ENCODE measurements around the gene F5.

F5 gene

DNA sequence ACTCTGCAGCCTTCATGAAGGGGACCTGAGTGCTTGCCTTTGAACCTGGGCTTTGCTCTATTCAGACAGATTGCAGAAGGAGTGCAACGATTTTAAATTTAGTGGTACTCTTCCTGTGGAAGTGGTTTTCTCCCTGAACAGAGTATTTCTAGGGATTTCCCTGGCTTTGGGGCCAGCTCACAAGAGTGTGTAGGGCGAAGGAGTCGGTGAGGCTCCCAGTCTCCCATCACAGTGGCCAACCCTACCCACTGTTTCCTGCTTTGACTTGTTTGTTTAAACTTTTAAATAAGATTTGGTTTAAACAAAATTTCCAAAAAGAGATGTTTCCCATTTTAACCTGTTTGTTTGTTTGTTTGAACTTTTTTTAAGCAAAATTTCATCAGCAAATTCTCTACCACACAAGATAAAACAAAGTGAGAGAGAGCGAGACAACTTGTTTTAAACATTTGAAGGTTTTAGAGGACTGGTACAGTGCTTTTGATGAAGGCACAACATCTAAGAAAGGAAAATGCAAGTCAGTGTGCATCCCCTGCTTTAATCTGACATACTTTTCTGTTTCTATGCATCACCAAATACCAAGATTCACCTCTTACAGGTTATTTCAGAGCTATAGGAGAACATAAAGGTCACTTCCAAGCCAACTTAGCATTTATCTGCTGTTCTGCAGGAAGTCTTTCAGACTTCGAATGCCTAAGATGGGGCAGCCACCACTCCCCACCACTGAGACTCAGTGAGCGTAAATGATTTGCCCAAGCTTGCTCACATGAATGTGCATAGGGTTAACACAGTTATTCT is 37.0 kb upstream of the F5 start:
- TF ChIP-seq, protein P1, sequence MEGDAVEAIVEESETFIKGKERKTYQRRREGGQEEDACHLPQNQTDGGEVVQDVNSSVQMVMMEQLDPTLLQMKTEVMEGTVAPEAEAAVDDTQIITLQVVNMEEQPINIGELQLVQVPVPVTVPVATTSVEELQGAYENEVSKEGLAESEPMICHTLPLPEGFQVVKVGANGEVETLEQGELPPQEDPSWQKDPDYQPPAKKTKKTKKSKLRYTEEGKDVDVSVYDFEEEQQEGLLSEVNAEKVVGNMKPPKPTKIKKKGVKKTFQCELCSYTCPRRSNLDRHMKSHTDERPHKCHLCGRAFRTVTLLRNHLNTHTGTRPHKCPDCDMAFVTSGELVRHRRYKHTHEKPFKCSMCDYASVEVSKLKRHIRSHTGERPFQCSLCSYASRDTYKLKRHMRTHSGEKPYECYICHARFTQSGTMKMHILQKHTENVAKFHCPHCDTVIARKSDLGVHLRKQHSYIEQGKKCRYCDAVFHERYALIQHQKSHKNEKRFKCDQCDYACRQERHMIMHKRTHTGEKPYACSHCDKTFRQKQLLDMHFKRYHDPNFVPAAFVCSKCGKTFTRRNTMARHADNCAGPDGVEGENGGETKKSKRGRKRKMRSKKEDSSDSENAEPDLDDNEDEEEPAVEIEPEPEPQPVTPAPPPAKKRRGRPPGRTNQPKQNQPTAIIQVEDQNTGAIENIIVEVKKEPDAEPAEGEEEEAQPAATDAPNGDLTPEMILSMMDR (conservative IDR thresholded peaks at IDR 0.05; ENCODE audit: low read length), result no peak
- H3K4me3 ChIP-seq (ENCODE audit: low read length), result no peak overlapping the region
- DNase-seq (ENCODE audit: low read depth), result no peak

GRCh38 chr1:169620565-169620964 is 34.3 kb upstream of the F5 start:
- no peak for DNase-seq (ENCODE audit: low read depth)
- TF ChIP-seq, protein P1 (conservative IDR thresholded peaks at IDR 0.05; ENCODE audit: low read length), result no peak
- H3K4me3 ChIP-seq (ENCODE audit: low read length), result no peak overlapping the region

- TF ChIP-seq, protein P1 (conservative IDR thresholded peaks at IDR 0.05; ENCODE audit: low read length), result no peak
- H3K4me3 ChIP-seq (ENCODE audit: low read length), result no peak overlapping the region
- DNase-seq (ENCODE audit: low read depth), result no peak
Observed at GRCh38 chr1:169618367-169618766, 32.1 kb upstream of the F5 start.

DNA sequence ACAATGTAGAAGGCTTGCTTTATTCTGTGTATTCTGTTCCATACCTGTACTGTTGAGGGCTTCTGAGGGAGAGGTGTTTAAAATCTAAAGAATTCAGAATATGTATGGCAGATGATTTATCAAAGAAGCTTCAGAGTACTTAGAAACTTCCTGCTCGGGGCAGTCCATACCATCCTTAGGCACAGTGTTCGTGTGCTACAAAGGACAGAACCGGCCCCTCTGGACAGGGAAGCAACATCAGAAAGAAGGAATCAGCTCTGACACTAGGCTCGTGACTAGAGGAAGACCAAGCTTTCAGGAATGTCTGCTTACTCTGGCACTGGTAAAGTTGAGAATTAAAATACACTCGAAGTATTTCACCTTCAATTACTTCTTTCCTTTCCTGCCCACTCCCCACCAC is 29.5 kb upstream of the F5 start:
- H3K4me3 ChIP-seq (ENCODE audit: low read length), result no peak overlapping the region
- no peak for DNase-seq (ENCODE audit: low read depth)
- TF ChIP-seq, protein P1 (conservative IDR thresholded peaks at IDR 0.05; ENCODE audit: low read length), result no peak

GRCh38 chr1:169610858-169611257 is 24.6 kb upstream of the F5 start:
- TF ChIP-seq, protein P1 (conservative IDR thresholded peaks at IDR 0.05; ENCODE audit: low read length), result no peak
- DNase-seq (ENCODE audit: low read depth), result no peak
- no peak overlapping the region for H3K4me3 ChIP-seq (ENCODE audit: low read length)

GRCh38 chr1:169610108-169610507 is 23.8 kb upstream of the F5 start:
- H3K4me3 ChIP-seq (ENCODE audit: low read length), result no peak overlapping the region
- DNase-seq (ENCODE audit: low read depth), result no peak
- TF ChIP-seq, protein P1 (conservative IDR thresholded peaks at IDR 0.05; ENCODE audit: low read length), result no peak

DNA sequence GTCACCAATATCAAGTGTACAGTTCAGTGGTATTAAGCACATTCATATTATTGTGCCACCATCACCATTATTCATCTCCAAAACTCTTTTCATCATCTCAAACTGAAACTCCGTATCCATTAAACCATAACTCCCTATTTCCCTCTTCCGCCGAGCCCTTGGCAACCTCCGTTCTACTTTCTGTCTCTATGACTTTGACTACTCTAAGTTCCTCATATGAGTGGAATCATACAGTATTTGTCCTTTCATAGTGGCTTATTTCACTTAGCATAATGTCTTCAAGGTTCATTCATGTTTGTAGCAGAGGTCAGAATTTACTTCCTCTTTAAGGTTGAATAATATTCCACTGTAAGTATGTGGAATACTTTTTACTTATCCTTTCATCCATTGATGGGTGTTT is 21.9 kb upstream of the F5 start:
- TF ChIP-seq, protein P1 (conservative IDR thresholded peaks at IDR 0.05; ENCODE audit: low read length), result no peak
- no peak overlapping the region for H3K4me3 ChIP-seq (ENCODE audit: low read length)
- DNase-seq (ENCODE audit: low read depth), result no peak

Data from AG10803 (cell line).